Right renal pelvis (tissue), 4 donors: ENCODE data around the gene RAMP2. TPM values are rescaled to one million over a fixed set of nuclear protein-coding genes. Genes with fewer than 3 reads are reported as not detected.

ENCODE experiments used
- DNase-seq, 4 donors: peaks; one replicate each; pipeline ENCODE4 v3.0.0-alpha.2; 2013; ENCODE audit warnings: low read depth in 4 of 4, low spot score in 3 of 4, missing footprints in 1 of 4
- polyA plus RNA-seq, 4 donors: library from polyadenylated mRNA; unstranded; fragments of 120-200 nt; gene quantifications; one replicate each; pipeline ENCODE4 v1.2.1, GENCODE V29; 2013; ENCODE audit not compliant: insufficient read length in 4 of 4

The RAMP2 gene
- polyA plus RNA-seq, 4 donors = 104 to 113 (median 110) TPM

GRCh38 chr17:42787266-42787665 is 26.2 kb downstream of the RAMP2 start:
- no peak for DNase-seq

GRCh38 chr17:42791948-42792347 is 30.9 kb downstream of the RAMP2 start:
- no peak for DNase-seq

GRCh38 chr17:42792545-42792944 is 31.5 kb downstream of the RAMP2 start:
- DNase-seq = no peak

DNA sequence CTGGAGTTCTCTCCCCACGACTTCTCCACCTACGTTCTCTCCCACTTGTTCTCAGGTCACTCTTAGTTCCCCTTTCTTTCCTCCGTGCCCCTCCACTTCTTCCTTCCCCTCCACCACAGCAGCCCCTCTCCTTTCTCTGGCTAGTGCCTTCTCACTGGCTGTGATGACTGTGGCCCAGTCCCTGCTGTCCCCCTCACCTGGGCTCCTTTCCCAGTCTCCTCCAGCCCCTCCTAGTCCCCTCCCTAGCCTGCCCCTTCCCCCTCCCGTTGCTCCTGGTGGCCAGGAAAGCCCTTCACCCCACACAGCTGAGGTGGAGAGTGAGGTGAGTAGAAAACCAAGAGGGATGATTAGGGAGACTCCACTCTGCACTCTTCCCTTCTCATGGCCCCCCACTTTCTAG is 34.0 kb downstream of the RAMP2 start:
- DNase-seq = no peak

DNA sequence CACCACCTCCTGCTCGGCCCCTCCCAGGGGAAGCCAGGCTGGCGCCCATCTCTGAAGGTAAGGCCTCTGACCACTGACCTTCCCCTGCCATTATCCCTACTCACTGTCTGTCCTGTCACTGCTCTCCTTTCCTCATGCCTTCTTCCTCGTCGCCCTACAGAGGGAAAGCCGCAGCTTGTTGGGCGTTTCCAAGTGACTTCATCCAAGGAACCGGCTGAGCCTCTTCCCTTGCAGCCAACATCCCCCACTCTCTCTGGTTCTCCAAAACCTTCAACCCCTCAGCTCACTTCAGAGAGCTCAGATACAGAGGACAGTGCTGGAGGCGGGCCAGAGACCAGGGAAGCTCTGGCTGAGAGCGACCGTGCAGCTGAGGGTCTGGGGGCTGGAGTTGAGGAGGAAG is 34.4 kb downstream of the RAMP2 start:
- DNase-seq = no peak

DNA sequence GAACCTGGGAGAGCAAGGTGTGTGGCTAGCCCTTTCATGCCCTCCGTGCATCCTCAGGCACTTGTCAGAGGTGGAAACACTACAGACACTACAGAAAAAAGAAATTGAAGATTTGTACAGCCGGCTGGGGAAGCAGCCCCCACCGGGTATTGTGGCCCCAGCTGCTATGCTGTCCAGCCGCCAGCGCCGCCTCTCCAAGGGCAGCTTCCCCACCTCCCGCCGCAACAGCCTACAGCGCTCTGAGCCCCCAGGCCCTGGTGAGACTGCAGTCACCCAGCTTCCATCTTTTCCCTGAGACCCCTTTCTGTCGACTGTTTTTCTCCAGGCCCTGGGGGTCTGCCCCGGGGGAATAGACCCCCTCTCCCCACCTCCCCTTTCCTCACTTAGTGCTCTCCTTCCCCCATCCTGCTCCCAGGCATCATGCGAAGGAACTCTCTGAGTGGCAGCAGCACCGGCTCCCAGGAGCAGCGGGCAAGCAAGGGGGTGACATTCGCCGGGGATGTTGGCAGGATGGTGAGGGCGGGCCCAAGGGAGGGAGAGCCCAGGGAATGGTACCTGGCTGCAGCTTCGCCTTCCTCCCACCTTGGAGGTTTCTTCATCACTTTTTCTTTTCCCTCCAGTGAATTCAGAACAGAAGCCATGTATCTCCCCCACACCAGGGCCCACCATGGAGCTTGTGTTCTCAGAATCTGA is 35.2 kb downstream of the RAMP2 start:
- DNase-seq = no peak

- DNase-seq = no peak
Measured at GRCh38 chr17:42797067-42798007, 36.3 kb downstream of the RAMP2 start.

DNA sequence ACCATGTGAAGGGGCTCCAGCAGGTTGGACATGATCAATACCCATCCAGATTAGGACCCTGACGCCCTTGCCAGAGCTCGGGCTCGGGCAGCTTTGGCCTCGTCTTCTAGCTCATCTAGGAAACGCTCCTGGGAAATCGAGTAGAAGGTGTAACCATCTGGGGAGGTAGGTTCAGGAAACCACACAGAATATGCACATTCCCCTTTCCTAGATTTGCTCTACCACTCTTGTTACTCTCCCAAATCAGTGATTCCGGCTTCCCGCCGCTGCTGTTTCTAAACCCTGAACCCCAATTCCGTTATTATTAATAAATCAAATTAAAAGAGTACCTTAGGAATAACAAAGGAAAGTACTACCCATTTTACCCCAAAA is 37.0 kb downstream of the RAMP2 start:
- DNase-seq = no peak

- peak in 3 of 4 donors; percentile 64 to 68 (median 68) for DNase-seq
Measured at GRCh38 chr17:42798383-42799380, 37.7 kb downstream of the RAMP2 start, which contains the start of the genes CNTD1 and COA3. CNTD1 (plus strand) TSS chr17:42798861; CDS start chr17:42799068, 207 bp downstream. COA3 (minus strand) TSS chr17:42798704; CDS start chr17:42798681, 23 bp downstream.

- DNase-seq = no peak
Measured at GRCh38 chr17:42803074-42803883, 42.3 kb downstream of the RAMP2 start.

- DNase-seq = no peak
Measured at GRCh38 chr17:42804918-42805367, 43.9 kb downstream of the RAMP2 start.

DNA sequence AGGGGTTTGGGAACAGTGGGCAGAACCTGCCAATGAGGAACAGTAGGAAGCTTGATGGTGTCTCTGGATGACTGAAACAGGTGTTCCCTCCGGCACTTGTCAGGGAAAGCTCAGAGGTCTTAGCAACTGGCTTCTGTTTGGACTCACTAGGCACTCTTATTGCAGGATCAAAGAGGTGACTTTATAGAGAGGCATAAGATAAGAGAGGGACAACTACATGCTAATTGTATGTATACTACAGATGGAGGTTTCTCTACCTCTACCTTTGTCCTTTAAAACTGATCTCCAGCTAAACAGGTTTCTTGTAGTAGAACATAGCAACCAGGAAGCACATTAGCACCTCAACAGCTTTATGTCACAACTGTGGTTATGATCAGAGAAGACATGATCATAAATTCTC is 45.2 kb downstream of the RAMP2 start:
- DNase-seq = no peak

- no peak for DNase-seq
Measured at GRCh38 chr17:42809250-42809649, 48.2 kb downstream of the RAMP2 start.

Other genes starting within 250 kb of the RAMP2 start
- 10 to 100 TPM; 18.8 to 31.7 (median 24.2) TPM for gene NAGLU, start 225.0 kb upstream of the RAMP2 start, polyA plus RNA-seq
- gene HSD17B1, start 208.3 kb upstream of the RAMP2 start, polyA plus RNA-seq = 1 to 10 TPM; 3.0 to 4.8 (median 3.4) TPM
- 10 to 100 TPM; 55.6 to 60.9 (median 57.1) TPM for gene COASY, start 199.1 kb upstream of the RAMP2 start, polyA plus RNA-seq
- 10 to 100 TPM; 33.9 to 37.7 (median 34.6) TPM for gene MLX, start 194.1 kb upstream of the RAMP2 start, polyA plus RNA-seq
- 10 to 100 TPM; 16.7 to 17.9 (median 16.9) TPM for gene PSMC3IP, start 183.5 kb upstream of the RAMP2 start, polyA plus RNA-seq
- 10 to 100 TPM; 42.5 to 46.6 (median 44.4) TPM for gene RETREG3, start 151.9 kb upstream of the RAMP2 start, polyA plus RNA-seq
- gene TUBG1, start 151.5 kb upstream of the RAMP2 start, polyA plus RNA-seq = 10 to 100 TPM; 55.8 to 66.1 (median 59.4) TPM
- 10 to 100 TPM; 21.6 to 28.1 (median 25.9) TPM for gene TUBG2, start 101.9 kb upstream of the RAMP2 start, polyA plus RNA-seq
- gene PLEKHH3, start 84.2 kb upstream of the RAMP2 start, polyA plus RNA-seq = 10 to 100 TPM; 13.5 to 19.4 (median 15.1) TPM
- 1 to 10 TPM; 1.1 to 2.2 (median 1.3) TPM for gene CCR10, start 79.4 kb upstream of the RAMP2 start, polyA plus RNA-seq
- 10 to 100 TPM in 1 of 4 donors, 1 to 10 TPM in 3; 8.4 to 10.1 (median 8.5) TPM for gene CNTNAP1, start 78.7 kb upstream of the RAMP2 start, polyA plus RNA-seq
- gene EZH1, start 16.2 kb upstream of the RAMP2 start, polyA plus RNA-seq = 10 to 100 TPM; 37.0 to 50.2 (median 45.4) TPM
- gene VPS25, start 12.2 kb downstream of the RAMP2 start, polyA plus RNA-seq = 10 to 100 TPM; 85.0 to 90.7 (median 88.9) TPM
- gene WNK4, start 19.4 kb downstream of the RAMP2 start, polyA plus RNA-seq = 10 to 100 TPM; 11.3 to 14.7 (median 12.2) TPM
- gene COA3, start 37.5 kb downstream of the RAMP2 start, polyA plus RNA-seq = 100 to 1,000 TPM; 166 to 178 (median 172) TPM
- gene CNTD1, start 37.6 kb downstream of the RAMP2 start, polyA plus RNA-seq = 1 to 10 TPM; 1.7 to 3.1 (median 2.0) TPM
- gene BECN1, start 63.1 kb downstream of the RAMP2 start, polyA plus RNA-seq = 10 to 100 TPM; 64.8 to 78.0 (median 69.2) TPM
- gene PSME3, start 72.2 kb downstream of the RAMP2 start, polyA plus RNA-seq = 100 to 1,000 TPM; 107 to 121 (median 119) TPM
- gene AOC2, start 83.4 kb downstream of the RAMP2 start, polyA plus RNA-seq = 1 to 10 TPM in 3 of 4 donors, under 1 TPM in 1; 0.83 to 1.2 (median 1.2) TPM
- gene AOC3, start 90.0 kb downstream of the RAMP2 start, polyA plus RNA-seq = 1 to 10 TPM; 5.3 to 7.5 (median 6.5) TPM
- 1 to 10 TPM; 4.2 to 7.6 (median 4.9) TPM for gene G6PC1, start 139.6 kb downstream of the RAMP2 start, polyA plus RNA-seq
- 10 to 100 TPM; 47.6 to 56.2 (median 52.2) TPM for gene AARSD1, start 203.2 kb downstream of the RAMP2 start, polyA plus RNA-seq
- 1 to 10 TPM; 2.1 to 2.4 (median 2.2) TPM for gene PTGES3L, start 218.9 kb downstream of the RAMP2 start, polyA plus RNA-seq
- 10 to 100 TPM; 15.4 to 17.0 (median 15.8) TPM for gene RUNDC1, start 219.3 kb downstream of the RAMP2 start, polyA plus RNA-seq
- gene RPL27, start 237.2 kb downstream of the RAMP2 start, polyA plus RNA-seq = 1,000 to 10,000 TPM; 1,352 to 1,628 (median 1,460) TPM
- 10 to 100 TPM in 3 of 4 donors, 1 to 10 TPM in 1; 7.8 to 13.5 (median 10.6) TPM for gene IFI35, start 245.6 kb downstream of the RAMP2 start, polyA plus RNA-seq